ENCODE data around the gene FAM76B.
"Not testable (repeated sequence)": the region's sequence is repeated elsewhere in the genome, so short reads cannot be mapped to it uniquely, and the experiment has no call there.

Gene FAM76B

GRCh38 chr11:95789506-95790122 is at the start of gene FAM76B:
FAM76B (minus strand) TSS chr11:95789782; CDS start chr11:95789478, 304 bp downstream.
- H3K27me3 Mint-ChIP-seq = no peaks in the 10 kb centered on the region
- peak within 1 kb of the TSS; percentile 100 for H3K27ac Mint-ChIP-seq (ENCODE audit: low read depth)
- ATAC-seq (replicated peaks; ENCODE audit: extremely low read depth, poor library complexity, severe bottlenecking) (peak; percentile 69), DNase-seq (ENCODE audit: low spot score in 2 of 2) (peak; percentile 95 to 99)
- H3K4me1 Mint-ChIP-seq = peaks cover 47% of the 10 kb centered on the region
- peaks cover 45% of the 10 kb centered on the region for H3K36me3 Mint-ChIP-seq (ENCODE audit: insufficient read depth)
- H3K9me3 Mint-ChIP-seq = no peaks in the 10 kb centered on the region
- peak within 1 kb of the TSS; percentile 98 for H3K4me3 Mint-ChIP-seq

GRCh38 chr11:95835768-95836488 is 46.3 kb upstream of the FAM76B start:
- Mint-ChIP-seq H3K4me3 (no peak overlapping the region), H3K27me3 (no peaks in the 10 kb centered on the region), H3K27ac (ENCODE audit: low read depth) (no peak overlapping the region), H3K9me3 (no peaks in the 10 kb centered on the region), H3K4me1 (peaks cover 5% of the 10 kb centered on the region), H3K36me3 (ENCODE audit: insufficient read depth) (peaks cover 25% of the 10 kb centered on the region)
- ATAC-seq (replicated peaks; ENCODE audit: extremely low read depth, poor library complexity, severe bottlenecking) = peak; percentile 77
- peak in 1 of 2 donors; percentile 37 for DNase-seq (ENCODE audit: low spot score in 2 of 2)

- DNase-seq (ENCODE audit: low spot score in 2 of 2) = no peak
- Mint-ChIP-seq H3K27ac (ENCODE audit: low read depth) (no peak overlapping the region), H3K4me1 (peaks cover 5% of the 10 kb centered on the region), H3K36me3 (ENCODE audit: insufficient read depth) (peaks cover 27% of the 10 kb centered on the region), H3K9me3 (no peaks in the 10 kb centered on the region), H3K27me3 (no peaks in the 10 kb centered on the region), H3K4me3 (no peak overlapping the region)
- ATAC-seq (replicated peaks; ENCODE audit: extremely low read depth, poor library complexity, severe bottlenecking) = no peak
These were observed 45.8 kb upstream of the FAM76B start for GRCh38 chr11:95835351-95835750.

- Mint-ChIP-seq H3K27me3 (no peaks in the 10 kb centered on the region), H3K4me1 (peaks cover 5% of the 10 kb centered on the region), H3K27ac (ENCODE audit: low read depth) (no peak overlapping the region), H3K36me3 (ENCODE audit: insufficient read depth) (peaks cover 41% of the 10 kb centered on the region), H3K4me3 (no peak overlapping the region), H3K9me3 (no peaks in the 10 kb centered on the region)
- DNase-seq (ENCODE audit: low spot score in 2 of 2) (no peak), ATAC-seq (replicated peaks; ENCODE audit: extremely low read depth, poor library complexity, severe bottlenecking) (no peak)
These were observed 43.8 kb upstream of the FAM76B start for GRCh38 chr11:95833378-95833777.

GRCh38 chr11:95832763-95833162 is 43.2 kb upstream of the FAM76B start:
- Mint-ChIP-seq H3K9me3 (no peaks in the 10 kb centered on the region), H3K4me1 (peaks cover 5% of the 10 kb centered on the region), H3K36me3 (ENCODE audit: insufficient read depth) (peaks cover 45% of the 10 kb centered on the region), H3K27me3 (no peaks in the 10 kb centered on the region), H3K27ac (ENCODE audit: low read depth) (peak overlapping the region; percentile 1), H3K4me3 (no peak overlapping the region)
- DNase-seq (ENCODE audit: low spot score in 2 of 2) (no peak), ATAC-seq (replicated peaks; ENCODE audit: extremely low read depth, poor library complexity, severe bottlenecking) (no peak)

GRCh38 chr11:95831198-95831883 is 41.8 kb upstream of the FAM76B start:
- H3K9me3 Mint-ChIP-seq = no peaks in the 10 kb centered on the region
- H3K4me3 Mint-ChIP-seq = no peak overlapping the region
- DNase-seq (ENCODE audit: low spot score in 2 of 2) (no peak), ATAC-seq (replicated peaks; ENCODE audit: extremely low read depth, poor library complexity, severe bottlenecking) (no peak)
- H3K36me3 Mint-ChIP-seq (ENCODE audit: insufficient read depth) = peaks cover 44% of the 10 kb centered on the region
- H3K4me1 Mint-ChIP-seq = peaks cover 5% of the 10 kb centered on the region
- H3K27me3 Mint-ChIP-seq = no peaks in the 10 kb centered on the region
- H3K27ac Mint-ChIP-seq (ENCODE audit: low read depth) = peak overlapping the region; percentile 52

GRCh38 chr11:95829580-95830259 is 40.1 kb upstream of the FAM76B start:
- H3K4me1 Mint-ChIP-seq = no peaks in the 10 kb centered on the region
- DNase-seq (ENCODE audit: low spot score in 2 of 2) (no peak), ATAC-seq (replicated peaks; ENCODE audit: extremely low read depth, poor library complexity, severe bottlenecking) (no peak)
- no peaks in the 10 kb centered on the region for H3K27me3 Mint-ChIP-seq
- no peak overlapping the region for H3K27ac Mint-ChIP-seq (ENCODE audit: low read depth)
- H3K4me3 Mint-ChIP-seq = no peak overlapping the region
- no peaks in the 10 kb centered on the region for H3K9me3 Mint-ChIP-seq
- peaks cover 44% of the 10 kb centered on the region for H3K36me3 Mint-ChIP-seq (ENCODE audit: insufficient read depth)

GRCh38 chr11:95827696-95828095 is 38.1 kb upstream of the FAM76B start:
- ATAC-seq (replicated peaks; ENCODE audit: extremely low read depth, poor library complexity, severe bottlenecking) (no peak), DNase-seq (ENCODE audit: low spot score in 2 of 2) (no peak)
- no peaks in the 10 kb centered on the region for H3K27me3 Mint-ChIP-seq
- peak overlapping the region; percentile 82 for H3K27ac Mint-ChIP-seq (ENCODE audit: low read depth)
- H3K36me3 Mint-ChIP-seq (ENCODE audit: insufficient read depth) = peaks cover 38% of the 10 kb centered on the region
- no peak overlapping the region for H3K4me3 Mint-ChIP-seq
- H3K4me1 Mint-ChIP-seq = no peaks in the 10 kb centered on the region
- no peaks in the 10 kb centered on the region for H3K9me3 Mint-ChIP-seq

- Mint-ChIP-seq H3K4me3 (no peak overlapping the region), H3K9me3 (no peaks in the 10 kb centered on the region), H3K27ac (ENCODE audit: low read depth) (peak overlapping the region; percentile 29), H3K36me3 (ENCODE audit: insufficient read depth) (peaks cover 42% of the 10 kb centered on the region), H3K4me1 (no peaks in the 10 kb centered on the region), H3K27me3 (no peaks in the 10 kb centered on the region)
- no peak for ATAC-seq (replicated peaks; ENCODE audit: extremely low read depth, poor library complexity, severe bottlenecking)
- no peak for DNase-seq (ENCODE audit: low spot score in 2 of 2)
These were observed 32.1 kb upstream of the FAM76B start for GRCh38 chr11:95821640-95822039.

GRCh38 chr11:95816037-95816436 is 26.5 kb upstream of the FAM76B start:
- H3K27ac Mint-ChIP-seq (ENCODE audit: low read depth) = no peak overlapping the region
- H3K27me3 Mint-ChIP-seq = no peaks in the 10 kb centered on the region
- no peaks in the 10 kb centered on the region for H3K9me3 Mint-ChIP-seq
- H3K4me1 Mint-ChIP-seq = no peaks in the 10 kb centered on the region
- DNase-seq (ENCODE audit: low spot score in 2 of 2) = no peak
- no peak for ATAC-seq (replicated peaks; ENCODE audit: extremely low read depth, poor library complexity, severe bottlenecking)
- H3K36me3 Mint-ChIP-seq (ENCODE audit: insufficient read depth) = peaks cover 27% of the 10 kb centered on the region
- no peak overlapping the region for H3K4me3 Mint-ChIP-seq

- H3K4me1 Mint-ChIP-seq; H3K4me3 Mint-ChIP-seq; DNase-seq (ENCODE audit: low spot score in 2 of 2); ATAC-seq (replicated peaks; ENCODE audit: extremely low read depth, poor library complexity, severe bottlenecking); H3K36me3 Mint-ChIP-seq (ENCODE audit: insufficient read depth); H3K9me3 Mint-ChIP-seq; H3K27ac Mint-ChIP-seq (ENCODE audit: low read depth); H3K27me3 Mint-ChIP-seq: not testable (repeated sequence)
These were observed 21.5 kb upstream of the FAM76B start for GRCh38 chr11:95811052-95811451.

GRCh38 chr11:95806464-95806863 is 16.9 kb upstream of the FAM76B start:
- ATAC-seq (replicated peaks; ENCODE audit: extremely low read depth, poor library complexity, severe bottlenecking); H3K4me3 Mint-ChIP-seq; H3K9me3 Mint-ChIP-seq; H3K36me3 Mint-ChIP-seq (ENCODE audit: insufficient read depth); H3K27ac Mint-ChIP-seq (ENCODE audit: low read depth); H3K27me3 Mint-ChIP-seq; DNase-seq (ENCODE audit: low spot score in 2 of 2): not testable (repeated sequence)
- H3K4me1 Mint-ChIP-seq = peaks cover 10% of the 10 kb centered on the region
